Suprapubic skin (tissue), 3 donors: ENCODE data around the gene PLEKHD1.

Experiments used
- EP300 ChIP-seq: sonication (generic); formaldehyde crosslinking; IDR thresholded peaks from one replicate; pipeline ENCODE4 v1.6.1; 2017; ENCODE audit warnings: antibody characterized with exemption
- POLR2A ChIP-seq, 2 donors: fragments of 450-650 bp; IDR thresholded peaks; one replicate each; pipeline ENCODE4 v1.6.1; 2017; ENCODE audit warnings: antibody characterized with exemption in 2 of 2, mild to moderate bottlenecking in 2 of 2, moderate library complexity in 2 of 2
- TF ChIP-seq, protein P1 (sequence below), 2 donors: fragments of 200-600 bp in 1 of 2; fragments of 450-650 bp in 1 of 2; sonication (generic) in 1 of 2; IDR thresholded peaks; one replicate each; pipeline ENCODE4 v1.5.1; 2016 to 2019; ENCODE audit warnings: antibody characterized with exemption in 2 of 2, mild to moderate bottlenecking in 1 of 2, moderate library complexity in 1 of 2

DNA sequence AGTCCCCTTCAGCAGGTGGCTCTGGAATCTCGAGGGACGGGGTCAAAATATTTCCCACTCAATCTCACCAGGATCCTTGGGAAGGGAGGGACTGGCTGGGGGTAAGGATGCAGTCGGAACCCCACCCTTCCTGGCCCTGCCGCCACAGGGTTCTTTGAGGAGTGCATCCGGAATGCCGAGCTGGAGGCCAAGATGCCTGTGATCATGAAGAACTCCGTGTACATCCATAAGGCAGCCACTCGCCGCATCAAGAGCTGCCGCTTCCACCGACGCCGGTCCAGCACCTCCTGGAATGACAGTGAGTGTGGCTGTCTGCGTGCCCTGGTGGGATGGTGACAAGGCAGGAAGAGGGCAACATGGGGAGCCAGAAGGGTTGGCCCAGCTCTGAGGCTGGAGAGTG is 43.1 kb downstream of the PLEKHD1 start:
- TF ChIP-seq, protein P1, sequence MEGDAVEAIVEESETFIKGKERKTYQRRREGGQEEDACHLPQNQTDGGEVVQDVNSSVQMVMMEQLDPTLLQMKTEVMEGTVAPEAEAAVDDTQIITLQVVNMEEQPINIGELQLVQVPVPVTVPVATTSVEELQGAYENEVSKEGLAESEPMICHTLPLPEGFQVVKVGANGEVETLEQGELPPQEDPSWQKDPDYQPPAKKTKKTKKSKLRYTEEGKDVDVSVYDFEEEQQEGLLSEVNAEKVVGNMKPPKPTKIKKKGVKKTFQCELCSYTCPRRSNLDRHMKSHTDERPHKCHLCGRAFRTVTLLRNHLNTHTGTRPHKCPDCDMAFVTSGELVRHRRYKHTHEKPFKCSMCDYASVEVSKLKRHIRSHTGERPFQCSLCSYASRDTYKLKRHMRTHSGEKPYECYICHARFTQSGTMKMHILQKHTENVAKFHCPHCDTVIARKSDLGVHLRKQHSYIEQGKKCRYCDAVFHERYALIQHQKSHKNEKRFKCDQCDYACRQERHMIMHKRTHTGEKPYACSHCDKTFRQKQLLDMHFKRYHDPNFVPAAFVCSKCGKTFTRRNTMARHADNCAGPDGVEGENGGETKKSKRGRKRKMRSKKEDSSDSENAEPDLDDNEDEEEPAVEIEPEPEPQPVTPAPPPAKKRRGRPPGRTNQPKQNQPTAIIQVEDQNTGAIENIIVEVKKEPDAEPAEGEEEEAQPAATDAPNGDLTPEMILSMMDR (IDR thresholded peaks at IDR 0.05) = no peak
- no peak for TF ChIP-seq EP300
- TF ChIP-seq POLR2A (IDR thresholded peaks at IDR 0.05) = no peak
